Measurements from ENCODE around the gene RASD1.

Gene RASD1

DNA sequence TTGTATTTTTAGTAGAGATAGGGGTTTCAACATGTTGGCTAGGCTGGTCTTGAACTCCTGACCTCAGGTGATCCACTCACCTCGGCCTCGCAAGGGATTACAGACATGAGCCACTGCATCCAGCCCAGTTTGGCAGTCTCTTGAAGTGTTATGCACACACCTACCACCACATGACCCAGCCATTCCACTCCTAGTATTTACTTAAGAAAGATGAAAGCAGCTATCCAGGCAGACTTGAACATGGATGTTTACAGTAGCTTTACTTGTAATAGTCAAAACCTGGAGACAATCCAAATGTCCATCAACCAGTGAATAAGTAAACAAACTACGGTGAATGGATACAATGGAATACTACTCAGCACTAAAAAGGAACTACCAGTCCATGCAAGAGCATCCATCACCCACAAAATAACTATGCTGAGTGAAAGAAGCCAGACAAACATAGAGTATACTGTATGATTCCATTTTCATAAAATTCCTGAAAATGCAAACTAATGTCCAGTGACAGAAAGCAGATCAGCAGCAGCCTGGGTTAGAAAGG, 37.8 kb upstream of the RASD1 start:
- H3K36me3 Mint-ChIP-seq (ENCODE audit: low read depth): no peaks in the 10 kb centered on the region
- H3K4me1 Mint-ChIP-seq (ENCODE audit: low read depth): no peaks in the 10 kb centered on the region
- no peaks in the 10 kb centered on the region for H3K9me3 Mint-ChIP-seq
- H3K4me3 Mint-ChIP-seq: no peak overlapping the region
- peaks cover 3% of the 10 kb centered on the region for H3K27me3 Mint-ChIP-seq (ENCODE audit: low read depth)
- no peak overlapping the region for H3K27ac Mint-ChIP-seq

DNA sequence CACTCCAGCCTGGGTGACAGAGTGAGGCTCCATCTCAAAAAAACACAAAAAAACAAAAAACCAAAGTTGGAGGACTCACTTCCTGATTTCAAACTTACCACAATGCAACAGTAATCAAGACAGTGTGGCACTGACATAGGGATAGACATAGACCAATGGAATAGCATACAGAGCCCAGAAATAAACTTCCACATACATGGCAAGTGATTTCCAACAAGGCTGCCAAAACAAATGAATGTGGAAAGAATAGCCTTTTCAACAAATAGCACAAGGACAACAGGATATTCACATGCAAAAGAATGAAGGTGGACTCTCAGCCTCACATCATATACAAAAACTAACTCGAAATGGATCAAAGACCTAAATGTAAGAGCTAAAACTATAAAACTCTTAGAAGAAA, 36.8 kb upstream of the RASD1 start:
- Mint-ChIP-seq H3K27me3 (ENCODE audit: low read depth) (peaks cover 3% of the 10 kb centered on the region), H3K27ac (no peak overlapping the region), H3K36me3 (ENCODE audit: low read depth) (no peaks in the 10 kb centered on the region), H3K9me3 (no peaks in the 10 kb centered on the region), H3K4me1 (ENCODE audit: low read depth) (no peaks in the 10 kb centered on the region), H3K4me3 (no peak overlapping the region)

DNA sequence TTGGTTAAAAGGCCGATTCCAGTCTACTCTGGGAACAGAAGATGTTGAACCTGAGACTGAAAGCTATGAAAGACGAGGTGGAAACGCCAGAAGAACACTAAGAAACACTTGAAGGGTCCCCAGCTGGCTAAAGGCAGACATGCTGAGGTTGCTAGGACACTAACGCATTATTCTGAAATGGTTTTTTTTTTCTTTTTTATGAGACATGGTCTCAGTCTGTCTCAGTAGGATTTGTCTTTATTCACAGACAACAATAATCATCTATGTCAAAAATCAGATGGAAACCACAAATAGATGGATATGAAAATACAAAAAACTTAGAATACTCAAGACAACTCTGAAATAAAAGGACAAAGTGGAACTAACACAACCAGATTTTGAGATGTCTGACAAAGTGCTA, 35.0 kb upstream of the RASD1 start:
- Mint-ChIP-seq H3K27me3 (ENCODE audit: low read depth) (peaks cover 3% of the 10 kb centered on the region), H3K36me3 (ENCODE audit: low read depth) (no peaks in the 10 kb centered on the region), H3K4me3 (no peak overlapping the region), H3K4me1 (ENCODE audit: low read depth) (no peaks in the 10 kb centered on the region), H3K9me3 (no peaks in the 10 kb centered on the region), H3K27ac (no peak overlapping the region)

DNA sequence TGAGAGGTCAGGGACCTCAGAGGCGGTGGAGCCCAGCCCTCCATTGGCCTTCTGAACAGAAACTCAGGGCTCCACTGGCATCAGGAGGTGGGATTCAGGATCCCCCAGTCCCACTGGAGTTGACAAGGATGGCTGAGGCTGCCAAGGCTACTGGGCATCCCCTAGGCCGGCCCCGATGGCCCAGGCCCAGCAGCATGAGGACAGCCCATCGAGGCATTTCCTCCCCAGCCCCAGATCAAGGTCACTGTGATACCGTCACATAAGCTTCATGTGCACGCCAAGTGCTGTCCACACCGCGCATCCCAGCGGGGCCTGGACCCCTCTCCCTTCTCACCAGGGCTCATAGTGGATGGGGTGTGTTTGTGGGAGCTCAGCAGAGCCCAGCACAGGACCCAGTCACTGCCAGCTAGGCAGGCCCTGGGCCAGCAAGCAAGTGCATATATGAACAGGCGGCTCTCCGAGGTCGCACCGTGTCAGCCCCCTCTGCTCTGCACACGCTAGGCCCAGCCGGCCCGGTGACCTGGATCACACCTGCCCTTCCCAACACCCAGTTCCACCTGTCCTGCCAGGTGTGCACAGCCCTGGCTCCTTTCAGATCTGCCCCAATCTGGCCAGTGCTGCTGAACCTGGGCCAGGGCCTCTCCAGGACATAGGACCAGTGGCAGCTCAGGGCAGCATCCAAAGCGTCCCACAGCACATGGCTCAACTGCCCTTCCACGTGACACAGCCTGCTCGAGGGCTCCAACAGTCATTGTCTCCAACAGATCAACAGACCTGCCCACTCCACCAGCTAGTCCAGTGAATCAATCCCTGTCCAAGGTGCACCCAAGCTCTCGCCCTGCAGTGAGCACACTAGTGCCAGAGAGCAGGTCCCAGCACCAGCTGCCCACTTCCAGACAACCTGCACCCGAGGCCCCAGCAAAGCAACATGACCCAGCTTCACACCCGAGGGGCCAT, 32.8 kb upstream of the RASD1 start:
- Mint-ChIP-seq H3K36me3 (ENCODE audit: low read depth) (no peaks in the 10 kb centered on the region), H3K4me1 (ENCODE audit: low read depth) (no peaks in the 10 kb centered on the region), H3K27ac (no peak overlapping the region), H3K9me3 (no peaks in the 10 kb centered on the region), H3K4me3 (no peak overlapping the region), H3K27me3 (ENCODE audit: low read depth) (peaks cover 3% of the 10 kb centered on the region)

DNA sequence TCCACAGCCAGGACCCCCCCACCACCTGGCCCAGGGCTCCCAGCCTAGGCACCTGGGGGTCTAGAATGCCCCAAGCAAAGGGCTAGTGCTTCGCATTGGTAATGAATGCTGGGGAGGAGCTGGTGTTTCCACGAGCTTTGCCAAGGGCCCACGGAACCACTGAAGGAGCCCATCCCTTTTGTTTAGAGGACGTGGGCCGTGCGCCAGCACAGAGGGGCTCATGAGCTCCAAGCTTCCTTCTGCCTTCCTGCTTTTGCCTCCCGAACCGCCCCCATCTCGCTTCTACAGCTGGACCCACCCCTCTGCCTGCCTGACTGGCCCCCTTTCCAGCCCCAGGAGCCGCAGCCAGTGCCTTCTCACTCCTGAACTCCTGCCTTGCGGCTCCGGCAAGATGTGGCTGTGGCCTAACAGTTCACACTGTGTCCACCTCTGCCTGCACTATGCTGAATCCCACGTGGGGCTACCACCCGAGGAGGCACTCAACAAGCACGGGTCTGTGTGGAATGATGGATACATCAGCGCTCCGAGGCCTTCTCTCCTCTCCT, 31.8 kb upstream of the RASD1 start:
- Mint-ChIP-seq H3K9me3 (no peaks in the 10 kb centered on the region), H3K27me3 (ENCODE audit: low read depth) (peaks cover 3% of the 10 kb centered on the region), H3K36me3 (ENCODE audit: low read depth) (no peaks in the 10 kb centered on the region), H3K4me3 (no peak overlapping the region), H3K4me1 (ENCODE audit: low read depth) (no peaks in the 10 kb centered on the region), H3K27ac (no peak overlapping the region)

DNA sequence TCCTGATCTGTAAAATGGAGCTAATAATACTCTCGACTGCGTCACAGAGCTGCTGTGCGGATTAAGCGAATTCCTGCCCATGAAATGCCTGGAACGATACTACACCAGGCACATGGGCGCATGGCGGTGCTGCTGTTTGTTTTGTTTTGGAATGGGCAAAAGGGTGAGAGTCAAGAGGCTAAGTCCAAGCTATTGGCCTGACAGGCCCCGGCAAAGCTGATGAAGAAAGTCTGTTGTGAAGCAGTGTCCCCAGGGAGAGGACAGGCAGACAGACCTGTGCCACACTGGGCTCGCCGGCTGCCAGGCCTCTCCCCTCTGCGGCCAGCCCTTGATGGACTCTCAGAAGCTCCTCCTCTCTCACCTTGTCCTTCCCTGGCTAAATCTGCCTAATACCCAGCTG, 31.3 kb upstream of the RASD1 start:
- Mint-ChIP-seq H3K4me3 (no peak overlapping the region), H3K4me1 (ENCODE audit: low read depth) (no peaks in the 10 kb centered on the region), H3K27ac (no peak overlapping the region), H3K9me3 (no peaks in the 10 kb centered on the region), H3K27me3 (ENCODE audit: low read depth) (peaks cover 3% of the 10 kb centered on the region), H3K36me3 (ENCODE audit: low read depth) (no peaks in the 10 kb centered on the region)

DNA sequence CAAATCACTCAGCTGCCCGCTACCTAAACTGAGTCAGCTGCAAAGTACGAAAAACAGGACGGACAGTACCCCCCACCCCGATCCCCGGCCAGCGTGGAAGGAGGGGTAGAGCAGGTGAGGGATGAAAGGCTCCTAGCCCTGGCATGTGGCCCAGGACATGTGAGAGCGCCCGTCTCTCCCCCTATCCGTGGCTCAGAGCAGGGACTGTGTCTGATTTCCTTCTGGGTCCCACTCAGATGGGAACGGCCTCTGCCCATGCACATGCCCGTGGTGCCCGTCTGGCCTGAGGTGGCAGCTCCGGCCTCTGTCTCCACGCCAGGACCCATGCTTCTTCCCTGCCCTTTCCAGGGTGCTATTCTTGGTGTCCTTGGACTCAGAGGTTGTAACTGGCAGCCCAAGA, 30.2 kb upstream of the RASD1 start:
- Mint-ChIP-seq H3K36me3 (ENCODE audit: low read depth) (no peaks in the 10 kb centered on the region), H3K4me3 (no peak overlapping the region), H3K9me3 (no peaks in the 10 kb centered on the region), H3K27ac (no peak overlapping the region), H3K27me3 (ENCODE audit: low read depth) (no peaks in the 10 kb centered on the region), H3K4me1 (ENCODE audit: low read depth) (no peaks in the 10 kb centered on the region)

DNA sequence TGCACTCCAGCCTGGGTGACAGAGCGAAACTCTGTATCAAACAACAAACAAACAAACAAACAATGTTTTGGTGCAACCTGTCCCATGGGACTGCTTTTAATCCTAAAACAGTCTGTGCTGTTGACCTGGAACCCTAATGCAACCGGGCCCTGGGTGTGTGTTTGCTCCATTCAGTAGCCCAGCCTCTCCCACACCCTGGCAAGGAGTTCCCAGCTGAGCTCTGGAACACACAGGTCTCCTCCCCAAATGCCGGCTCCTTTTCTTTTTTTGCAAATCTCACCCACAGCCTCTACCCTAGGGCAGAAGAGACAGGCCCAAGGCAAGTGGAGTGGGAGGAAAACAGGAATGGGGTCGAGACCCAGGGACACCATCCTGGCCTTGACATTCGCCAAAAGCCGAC, 29.8 kb upstream of the RASD1 start:
- no peaks in the 10 kb centered on the region for H3K36me3 Mint-ChIP-seq (ENCODE audit: low read depth)
- H3K27me3 Mint-ChIP-seq (ENCODE audit: low read depth): no peaks in the 10 kb centered on the region
- H3K4me1 Mint-ChIP-seq (ENCODE audit: low read depth): no peaks in the 10 kb centered on the region
- no peak overlapping the region for H3K4me3 Mint-ChIP-seq
- no peaks in the 10 kb centered on the region for H3K9me3 Mint-ChIP-seq
- H3K27ac Mint-ChIP-seq: no peak overlapping the region

DNA sequence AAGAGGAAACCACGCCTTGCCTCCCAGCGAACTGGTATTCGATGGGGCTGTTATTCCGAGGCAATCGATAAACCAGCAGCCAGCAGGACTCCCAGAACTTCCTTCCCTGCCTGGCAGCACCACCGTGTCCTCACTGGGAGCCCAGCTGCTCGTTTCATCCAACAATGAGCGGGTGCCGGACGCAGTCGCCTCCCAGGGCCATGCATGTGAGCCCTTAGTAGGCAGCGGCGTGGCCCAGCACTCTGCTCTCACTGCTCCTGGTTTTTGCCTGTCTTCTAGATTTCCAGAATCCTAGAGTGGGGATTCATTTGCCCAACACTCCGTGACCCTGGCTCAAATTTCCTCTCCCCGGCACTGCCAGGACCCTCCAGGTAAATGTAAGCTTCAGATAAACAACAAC, 29.1 kb upstream of the RASD1 start:
- Mint-ChIP-seq H3K4me1 (ENCODE audit: low read depth) (no peaks in the 10 kb centered on the region), H3K9me3 (no peaks in the 10 kb centered on the region), H3K27me3 (ENCODE audit: low read depth) (no peaks in the 10 kb centered on the region), H3K4me3 (no peak overlapping the region), H3K36me3 (ENCODE audit: low read depth) (no peaks in the 10 kb centered on the region), H3K27ac (no peak overlapping the region)

DNA sequence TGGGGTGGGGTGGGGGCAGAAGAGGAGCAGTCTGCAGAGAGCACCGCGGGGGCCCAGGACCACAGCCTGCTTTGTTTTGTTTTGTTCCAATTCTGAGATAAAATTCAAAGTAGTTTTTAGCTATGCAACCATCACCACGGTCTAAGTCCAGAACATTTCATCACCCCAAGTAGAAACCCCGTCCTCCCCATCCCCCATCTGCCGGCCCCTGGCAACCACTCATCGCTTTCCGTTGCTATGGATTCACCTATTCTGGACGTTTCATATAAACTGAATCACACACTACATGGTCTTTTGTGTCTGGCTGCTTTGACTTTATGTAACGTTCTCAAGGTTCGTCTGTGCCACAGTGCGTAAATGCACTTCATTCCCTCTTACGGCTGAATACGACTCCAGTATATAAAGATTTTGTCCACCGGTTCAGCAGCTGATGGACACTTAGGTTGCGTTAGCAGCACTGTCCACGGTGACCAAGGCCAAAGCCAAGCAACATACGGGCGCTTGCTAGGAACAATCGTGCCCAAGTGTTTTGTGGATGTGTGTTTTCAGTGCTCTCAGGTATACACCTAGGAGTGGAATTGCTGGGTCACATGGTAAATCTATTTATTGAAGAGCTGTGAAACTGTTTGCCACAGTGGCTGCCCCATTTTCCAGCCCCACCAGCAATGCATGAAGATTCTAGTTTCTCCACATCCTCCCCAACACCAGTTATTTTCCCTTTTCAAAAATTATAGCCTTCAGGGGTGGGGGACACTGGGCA, 27.7 kb upstream of the RASD1 start:
- Mint-ChIP-seq H3K9me3 (no peaks in the 10 kb centered on the region), H3K27me3 (ENCODE audit: low read depth) (no peaks in the 10 kb centered on the region), H3K4me3 (no peak overlapping the region), H3K27ac (no peak overlapping the region), H3K36me3 (ENCODE audit: low read depth) (no peaks in the 10 kb centered on the region), H3K4me1 (ENCODE audit: low read depth) (no peaks in the 10 kb centered on the region)

DNA sequence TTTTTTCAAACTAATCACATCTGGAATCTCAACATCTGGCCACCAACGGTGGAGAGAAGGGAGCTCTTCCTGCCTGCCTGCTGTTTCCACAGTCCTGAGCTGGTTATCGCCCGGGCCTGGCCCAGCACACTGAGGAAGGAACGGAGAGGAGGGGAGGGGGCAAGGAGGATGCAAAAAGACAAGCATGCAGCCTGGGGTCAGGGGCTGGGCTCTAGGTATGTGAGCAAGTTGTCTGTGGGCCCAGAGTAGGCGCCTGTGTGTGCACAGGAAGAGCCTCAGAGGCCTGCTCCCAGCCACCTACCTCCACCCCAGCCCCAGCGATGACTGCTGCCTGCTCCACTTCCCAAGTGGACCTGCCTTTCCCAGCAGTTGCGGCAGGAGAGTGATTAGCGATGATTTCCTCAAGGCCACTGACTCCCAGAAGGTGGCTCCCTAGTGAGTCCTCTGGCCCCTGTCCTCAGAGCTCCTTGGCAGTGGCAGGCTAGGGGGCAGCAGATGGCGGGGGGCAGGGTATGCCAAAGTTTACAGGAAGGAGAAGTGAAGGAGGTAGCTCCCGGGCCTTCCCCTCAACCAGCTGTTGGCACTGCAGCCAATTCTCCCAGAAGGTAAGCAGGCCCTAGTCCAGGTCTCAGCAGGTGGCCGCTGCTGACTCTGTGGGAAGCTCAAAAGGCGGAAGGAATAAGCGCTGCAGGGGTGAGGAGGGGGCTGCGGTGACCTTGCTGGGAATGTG, 27.0 kb upstream of the RASD1 start:
- H3K27ac Mint-ChIP-seq: no peak overlapping the region
- no peaks in the 10 kb centered on the region for H3K36me3 Mint-ChIP-seq (ENCODE audit: low read depth)
- no peaks in the 10 kb centered on the region for H3K4me1 Mint-ChIP-seq (ENCODE audit: low read depth)
- H3K27me3 Mint-ChIP-seq (ENCODE audit: low read depth): no peaks in the 10 kb centered on the region
- H3K9me3 Mint-ChIP-seq: no peaks in the 10 kb centered on the region
- H3K4me3 Mint-ChIP-seq: no peak overlapping the region

DNA sequence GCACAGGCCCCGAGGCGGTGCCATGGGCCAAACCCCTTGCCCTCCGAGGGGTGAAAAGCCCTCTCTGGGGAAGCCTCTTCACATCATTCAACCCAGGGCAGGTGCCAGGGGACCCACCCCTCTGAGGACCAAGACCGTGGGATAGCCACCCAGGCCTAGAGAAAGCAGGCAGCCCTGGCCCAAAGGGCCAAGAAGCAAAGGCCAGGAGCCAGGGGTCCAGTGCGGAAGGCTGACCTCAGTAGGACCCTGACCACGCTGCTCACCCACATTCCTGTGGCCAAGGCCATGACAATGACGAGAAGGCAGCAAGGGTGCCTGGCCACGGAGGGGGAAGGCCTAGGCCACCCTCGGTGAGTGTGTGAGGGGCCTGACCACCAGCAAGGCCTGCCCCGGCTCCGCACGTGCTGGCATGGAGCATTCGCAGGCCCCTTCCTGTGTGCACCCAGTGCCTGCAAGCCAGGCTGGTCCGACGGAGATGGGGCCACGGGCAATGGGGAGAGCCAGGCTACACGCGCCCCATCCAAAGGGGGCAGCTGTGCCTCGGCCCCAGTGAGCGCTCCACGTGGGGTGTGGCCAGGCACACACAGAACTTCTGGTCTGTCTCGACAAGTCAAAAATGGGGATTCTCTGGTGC, 24.5 kb upstream of the RASD1 start:
- no peaks in the 10 kb centered on the region for H3K9me3 Mint-ChIP-seq
- H3K4me1 Mint-ChIP-seq (ENCODE audit: low read depth): no peaks in the 10 kb centered on the region
- H3K27ac Mint-ChIP-seq: no peak overlapping the region
- no peaks in the 10 kb centered on the region for H3K36me3 Mint-ChIP-seq (ENCODE audit: low read depth)
- no peaks in the 10 kb centered on the region for H3K27me3 Mint-ChIP-seq (ENCODE audit: low read depth)
- no peak overlapping the region for H3K4me3 Mint-ChIP-seq

DNA sequence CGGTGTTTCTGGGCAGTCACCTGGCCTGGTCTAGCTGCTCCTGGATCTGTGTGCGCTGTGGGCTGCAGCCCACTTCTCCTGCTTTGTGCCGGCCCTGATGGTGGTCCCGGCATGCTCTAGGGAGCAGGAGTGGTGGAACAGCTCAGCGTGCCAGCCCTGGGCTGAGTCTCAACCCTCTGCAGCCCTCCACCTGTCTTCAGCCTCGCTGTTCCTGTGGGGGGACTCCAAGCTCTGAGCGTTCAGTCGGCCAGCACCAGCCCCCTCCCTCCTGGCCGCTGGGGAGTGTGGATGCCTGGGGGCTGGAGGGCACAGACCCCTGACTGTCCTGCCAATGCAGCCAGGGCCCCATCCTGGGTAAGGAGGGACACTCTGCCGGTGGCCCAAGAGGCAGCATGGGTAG, 23.7 kb upstream of the RASD1 start:
- Mint-ChIP-seq H3K4me3 (no peak overlapping the region), H3K36me3 (ENCODE audit: low read depth) (no peaks in the 10 kb centered on the region), H3K4me1 (ENCODE audit: low read depth) (no peaks in the 10 kb centered on the region), H3K9me3 (no peaks in the 10 kb centered on the region), H3K27ac (no peak overlapping the region), H3K27me3 (ENCODE audit: low read depth) (no peaks in the 10 kb centered on the region)

DNA sequence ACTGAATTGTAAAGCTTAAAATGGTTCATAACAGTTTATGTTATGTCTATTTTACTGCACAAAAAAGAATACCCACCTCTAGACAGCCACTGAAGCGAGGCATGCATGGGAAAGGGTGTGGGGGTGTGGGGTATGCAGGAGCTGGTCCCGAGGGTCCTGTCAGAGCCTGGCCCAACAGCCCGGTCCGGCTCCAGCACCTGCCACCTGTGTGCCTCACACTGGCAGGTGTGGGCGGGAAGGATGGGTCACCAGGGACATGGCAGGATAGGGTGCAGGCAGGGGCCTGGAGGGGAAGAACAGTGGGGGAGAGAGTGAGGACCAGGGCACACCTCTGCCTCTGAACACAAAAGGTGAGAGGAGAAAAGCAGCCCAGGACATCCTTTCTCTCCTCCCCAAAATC, 22.8 kb upstream of the RASD1 start:
- H3K36me3 Mint-ChIP-seq (ENCODE audit: low read depth): no peaks in the 10 kb centered on the region
- H3K27me3 Mint-ChIP-seq (ENCODE audit: low read depth): no peaks in the 10 kb centered on the region
- no peak overlapping the region for H3K4me3 Mint-ChIP-seq
- H3K4me1 Mint-ChIP-seq (ENCODE audit: low read depth): no peaks in the 10 kb centered on the region
- H3K27ac Mint-ChIP-seq: no peak overlapping the region
- H3K9me3 Mint-ChIP-seq: no peaks in the 10 kb centered on the region

Data from T-helper 1 cell treated with Interleukin-12 subunit alpha and Interleukin-12 subunit beta and Interleukin-4 antibody, amounts not matched to agents 30 μg/mL and 1 μg/mL, for 36 hours (primary cell).